ENCODE measurements around the gene C10orf90.

The C10orf90 gene

GRCh38 chr10:126459878-126460481, 210.5 kb downstream of the C10orf90 start (continued):
- TF ChIP-seq GLIS2 (tag by site-specific recombination; IDR thresholded peaks at IDR 0.05) (no peak), ZNF610 (tag by site-specific recombination; IDR thresholded peaks at IDR 0.05; ENCODE audit: borderline replicate concordance) (no peak), ZSCAN16 (tag by site-specific recombination; IDR thresholded peaks at IDR 0.05) (no peak), GLI4 (tag by site-specific recombination; IDR thresholded peaks at IDR 0.05) (no peak), ZEB2 (tag by site-specific recombination; IDR thresholded peaks at IDR 0.05) (peak; percentile 63; the same call in 1 of the 2 replicates), ZNF621 (tag by site-specific recombination; IDR thresholded peaks at IDR 0.05) (no peak), BCL6B (tag by site-specific recombination; IDR thresholded peaks at IDR 0.05) (no peak), ZNF600 (tag by site-specific recombination; IDR thresholded peaks at IDR 0.05) (peak; percentile 90)

GRCh38 chr10:126459032-126459831, 211.3 kb downstream of the C10orf90 start:
- TF ChIP-seq PBX3 (CRISPR knock-in tag; IDR thresholded peaks at IDR 0.05): no peak
- TF ChIP-seq ZNF548 (tag by site-specific recombination; IDR thresholded peaks at IDR 0.05): no peak
- no peak for TF ChIP-seq HOXA7 (CRISPR knock-in tag; IDR thresholded peaks at IDR 0.05; ENCODE audit: borderline replicate concordance)
- no peak for TF ChIP-seq SCRT1 (tag by site-specific recombination; IDR thresholded peaks at IDR 0.05; ENCODE audit: borderline replicate concordance)
- no peak for TF ChIP-seq ZNF350 (tag by site-specific recombination; IDR thresholded peaks at IDR 0.05)
- TF ChIP-seq KLF17 (tag by site-specific recombination; IDR thresholded peaks at IDR 0.05): no peak
- Histone ChIP-seq H3K4me3 (ENCODE audit: low read depth, low read length) (no peak overlapping the region), H3K27ac (ENCODE audit: extremely low read depth, low read depth, low read length) (no peak overlapping the region), H3K4me1 (ENCODE audit: control insufficient read depth, insufficient read depth, low read length) (no peaks in the 10 kb centered on the region), H3K9me3 (ENCODE audit: control insufficient read depth, insufficient read depth, low read depth, low read length) (no peaks in the 10 kb centered on the region), H3K36me3 (ENCODE audit: control insufficient read depth in 2 of 2, insufficient read depth in 1 of 2, low read length in 2 of 2) (no peaks in the 10 kb centered on the region)
- CTCF ChIA-PET: interaction anchor here (0.9 kb wide), 1 partner anchor 45 kb away, joined by 3 read pairs; no protein-coding TSS in a partner anchor
- POLR2A ChIA-PET: no interaction called here

GRCh38 chr10:126458466-126458865, 212.0 kb downstream of the C10orf90 start:
- H3K27ac ChIP-seq (ENCODE audit: extremely low read depth, low read depth, low read length): no peak overlapping the region
- H3K9me3 ChIP-seq (ENCODE audit: control insufficient read depth, insufficient read depth, low read depth, low read length): no peaks in the 10 kb centered on the region
- ChIA-PET POLR2A (no interaction called here), CTCF (interaction anchor here (0.9 kb wide), 1 partner anchor 45 kb away, joined by 3 read pairs; no protein-coding TSS in a partner anchor)
- no peaks in the 10 kb centered on the region for H3K36me3 ChIP-seq (ENCODE audit: control insufficient read depth in 2 of 2, insufficient read depth in 1 of 2, low read length in 2 of 2)
- no peak for TF ChIP-seq ZNF629 (tag by site-specific recombination; IDR thresholded peaks at IDR 0.05)
- TF ChIP-seq ZNF518A (tag by site-specific recombination; conservative IDR thresholded peaks at IDR 0.05; ENCODE audit: low read depth): no peak
- TF ChIP-seq SETDB1 (IDR thresholded peaks at IDR 0.05; ENCODE audit: insufficient read length, low read length): no peak
- no peak for TF ChIP-seq GLIS2 (tag by site-specific recombination; IDR thresholded peaks at IDR 0.05)
- TF ChIP-seq BCL6B (tag by site-specific recombination; IDR thresholded peaks at IDR 0.05): no peak
- peak; percentile 98 for TF ChIP-seq ZIC2 (tag by site-specific recombination; IDR thresholded peaks at IDR 0.05)
- no peaks in the 10 kb centered on the region for H3K4me1 ChIP-seq (ENCODE audit: control insufficient read depth, insufficient read depth, low read length)
- no peak overlapping the region for H3K4me3 ChIP-seq (ENCODE audit: low read depth, low read length)

Measured in HEK293 (cell line).